Measurements from ENCODE around the gene LAMA2. TPM values are rescaled to one million over a fixed set of nuclear protein-coding genes. Genes with fewer than 3 reads are reported as not detected.

Gene LAMA2
- total RNA-seq, 1 donor from 2014 or later = 1.9 TPM

DNA sequence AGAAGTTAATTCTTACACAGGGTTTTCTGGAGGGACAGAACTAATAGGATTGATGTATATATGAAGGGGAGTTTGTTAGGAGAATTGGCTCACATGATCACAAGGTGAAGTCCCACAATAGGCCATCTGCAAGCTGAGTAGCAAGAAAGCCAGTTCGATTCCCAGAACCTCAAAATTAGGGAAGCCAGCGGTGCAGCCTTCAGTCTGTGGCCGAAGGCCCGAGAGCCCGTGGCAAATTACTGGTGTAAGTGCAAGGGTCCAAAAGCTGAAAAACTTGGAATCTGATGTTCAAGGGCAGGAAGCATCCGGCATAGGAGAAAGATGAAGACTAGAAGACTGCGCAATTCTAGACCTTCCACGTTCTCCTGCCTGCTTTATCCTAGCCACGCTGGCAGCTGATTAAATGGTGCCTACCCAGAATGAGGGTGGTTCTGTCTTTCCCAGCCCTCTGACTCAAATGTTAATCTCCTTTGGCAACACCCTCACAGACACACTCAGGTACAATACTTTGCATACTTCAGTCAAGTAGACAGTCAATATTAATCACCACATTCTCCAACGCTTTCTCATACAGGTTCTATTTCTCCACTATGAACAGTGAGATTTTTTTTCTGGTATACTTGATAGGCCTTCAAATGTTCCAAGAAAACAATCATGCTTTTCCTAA lies 357.0 kb downstream of the LAMA2 start:
- TF ChIP-seq, protein P1, sequence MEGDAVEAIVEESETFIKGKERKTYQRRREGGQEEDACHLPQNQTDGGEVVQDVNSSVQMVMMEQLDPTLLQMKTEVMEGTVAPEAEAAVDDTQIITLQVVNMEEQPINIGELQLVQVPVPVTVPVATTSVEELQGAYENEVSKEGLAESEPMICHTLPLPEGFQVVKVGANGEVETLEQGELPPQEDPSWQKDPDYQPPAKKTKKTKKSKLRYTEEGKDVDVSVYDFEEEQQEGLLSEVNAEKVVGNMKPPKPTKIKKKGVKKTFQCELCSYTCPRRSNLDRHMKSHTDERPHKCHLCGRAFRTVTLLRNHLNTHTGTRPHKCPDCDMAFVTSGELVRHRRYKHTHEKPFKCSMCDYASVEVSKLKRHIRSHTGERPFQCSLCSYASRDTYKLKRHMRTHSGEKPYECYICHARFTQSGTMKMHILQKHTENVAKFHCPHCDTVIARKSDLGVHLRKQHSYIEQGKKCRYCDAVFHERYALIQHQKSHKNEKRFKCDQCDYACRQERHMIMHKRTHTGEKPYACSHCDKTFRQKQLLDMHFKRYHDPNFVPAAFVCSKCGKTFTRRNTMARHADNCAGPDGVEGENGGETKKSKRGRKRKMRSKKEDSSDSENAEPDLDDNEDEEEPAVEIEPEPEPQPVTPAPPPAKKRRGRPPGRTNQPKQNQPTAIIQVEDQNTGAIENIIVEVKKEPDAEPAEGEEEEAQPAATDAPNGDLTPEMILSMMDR (IDR thresholded peaks at IDR 0.05) = no peak
- H3K4me1 Mint-ChIP-seq (ENCODE audit: low read depth) = peaks cover 9% of the 10 kb centered on the region
- H3K36me3 Mint-ChIP-seq (ENCODE audit: low read depth) = no peaks in the 10 kb centered on the region
- no peak overlapping the region for H3K4me3 Mint-ChIP-seq (ENCODE audit: unreplicated experiment)
- peaks cover 10% of the 10 kb centered on the region for H3K27me3 Mint-ChIP-seq (ENCODE audit: low read depth)
- H3K9me3 Mint-ChIP-seq (ENCODE audit: low read depth) = no peaks in the 10 kb centered on the region
- DNase-seq (ENCODE audit: low spot score) = no peak
- no peak overlapping the region for H3K27ac Mint-ChIP-seq (ENCODE audit: unreplicated experiment)

- Mint-ChIP-seq H3K27ac (ENCODE audit: unreplicated experiment) (no peak overlapping the region), H3K4me3 (ENCODE audit: unreplicated experiment) (no peak overlapping the region), H3K9me3 (ENCODE audit: low read depth) (no peaks in the 10 kb centered on the region), H3K4me1 (ENCODE audit: low read depth) (peaks cover 6% of the 10 kb centered on the region), H3K36me3 (ENCODE audit: low read depth) (no peaks in the 10 kb centered on the region), H3K27me3 (ENCODE audit: low read depth) (peaks cover 14% of the 10 kb centered on the region)
- TF ChIP-seq, protein P1 (IDR thresholded peaks at IDR 0.05) = no peak
- no peak for DNase-seq (ENCODE audit: low spot score)
Observed at GRCh38 chr6:129240492-129240853, 357.5 kb downstream of the LAMA2 start.

GRCh38 chr6:129242546-129242945 lies 359.6 kb downstream of the LAMA2 start:
- no peak for DNase-seq (ENCODE audit: low spot score)
- TF ChIP-seq, protein P1 (IDR thresholded peaks at IDR 0.05) = no peak
- Mint-ChIP-seq H3K27me3 (ENCODE audit: low read depth) (peaks cover 22% of the 10 kb centered on the region), H3K4me1 (ENCODE audit: low read depth) (no peaks in the 10 kb centered on the region), H3K9me3 (ENCODE audit: low read depth) (no peaks in the 10 kb centered on the region), H3K4me3 (ENCODE audit: unreplicated experiment) (no peak overlapping the region), H3K36me3 (ENCODE audit: low read depth) (no peaks in the 10 kb centered on the region), H3K27ac (ENCODE audit: unreplicated experiment) (no peak overlapping the region)

DNA sequence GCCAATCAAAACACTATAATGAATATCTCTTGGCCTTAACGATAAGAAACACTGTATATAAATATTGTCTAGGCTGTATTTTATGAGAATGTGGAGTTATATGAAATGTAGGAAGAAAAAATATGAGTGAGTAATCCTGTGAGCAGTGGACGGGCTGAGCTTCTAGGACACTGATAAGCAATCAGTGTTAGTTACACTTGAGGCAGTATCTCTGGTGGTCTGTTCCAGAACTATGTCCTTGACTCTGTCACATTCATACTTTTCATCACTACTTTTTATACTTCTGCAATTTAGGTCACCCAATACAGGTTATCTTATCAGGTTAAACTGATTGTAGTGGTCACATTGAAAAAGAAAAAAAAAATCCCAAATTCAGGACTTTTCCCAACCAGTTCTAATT lies 360.4 kb downstream of the LAMA2 start:
- Mint-ChIP-seq H3K27me3 (ENCODE audit: low read depth) (peaks cover 20% of the 10 kb centered on the region), H3K4me3 (ENCODE audit: unreplicated experiment) (no peak overlapping the region), H3K4me1 (ENCODE audit: low read depth) (no peaks in the 10 kb centered on the region), H3K9me3 (ENCODE audit: low read depth) (no peaks in the 10 kb centered on the region), H3K27ac (ENCODE audit: unreplicated experiment) (no peak overlapping the region), H3K36me3 (ENCODE audit: low read depth) (no peaks in the 10 kb centered on the region)
- no peak for DNase-seq (ENCODE audit: low spot score)
- TF ChIP-seq, protein P1 (IDR thresholded peaks at IDR 0.05) = no peak

GRCh38 chr6:129248946-129249345 lies 366.0 kb downstream of the LAMA2 start:
- TF ChIP-seq, protein P1 (IDR thresholded peaks at IDR 0.05) = no peak
- Mint-ChIP-seq H3K27ac (ENCODE audit: unreplicated experiment) (no peak overlapping the region), H3K36me3 (ENCODE audit: low read depth) (no peaks in the 10 kb centered on the region), H3K9me3 (ENCODE audit: low read depth) (no peaks in the 10 kb centered on the region), H3K4me3 (ENCODE audit: unreplicated experiment) (no peak overlapping the region), H3K4me1 (ENCODE audit: low read depth) (peaks cover 4% of the 10 kb centered on the region), H3K27me3 (ENCODE audit: low read depth) (peaks cover 34% of the 10 kb centered on the region)
- DNase-seq (ENCODE audit: low spot score) = no peak

All from chondrocyte (in vitro differentiated cells).